Astrocyte (in vitro differentiated cells and primary cell): Measurements from ENCODE around the gene KCNB1. TPM values are rescaled to one million over a fixed set of nuclear protein-coding genes. Genes with fewer than 3 reads are reported as not detected.

Source experiments
- DNase-seq: peaks from one replicate; pipeline ENCODE4 v3.0.0-alpha.2; 2010; ENCODE audit warnings: low read depth
- FAIRE-seq: peaks from 2 replicates; lab custom pipeline; 2011; peaks lifted over from hg19 to GRCh38; lab: Jason Lieb, UNC
- H2AFZ ChIP-seq: 2 replicates; pipeline ENCODE4 v1.6.0; 2012; ENCODE audit warnings: low read depth, low read length, inconsistent platforms
- H3K27ac ChIP-seq: 2 replicates; pipeline ENCODE4 v1.5.1; 2011; ENCODE audit warnings: low read depth, low read length, inconsistent platforms
- H3K27me3 ChIP-seq: 2 replicates; pipeline ENCODE4 v1.6.0; 2011; ENCODE audit warnings: low read length, inconsistent platforms; ENCODE audit not compliant: insufficient read depth
- H3K36me3 ChIP-seq: 2 replicates; pipeline ENCODE4 v1.5.1; 2011; ENCODE audit warnings: low read length, inconsistent platforms; ENCODE audit not compliant: insufficient read depth
- H3K4me1 ChIP-seq: 2 replicates; pipeline ENCODE4 v1.5.1; 2011; ENCODE audit warnings: low read length, inconsistent platforms; ENCODE audit not compliant: insufficient read depth
- H3K4me2 ChIP-seq: 2 replicates; pipeline ENCODE4 v1.6.0; 2012; ENCODE audit warnings: low read length, inconsistent platforms
- H3K4me3 ChIP-seq: 2 replicates; pipeline ENCODE4 v1.5.1; 2011; ENCODE audit warnings: low read depth, mild to moderate bottlenecking, low read length, inconsistent platforms; ENCODE audit not compliant: insufficient read depth
- H3K79me2 ChIP-seq: 2 replicates; pipeline ENCODE4 v1.6.0; 2012; ENCODE audit warnings: mild to moderate bottlenecking, low read length, inconsistent platforms; ENCODE audit not compliant: insufficient read depth
- H3K9ac ChIP-seq: 2 replicates; pipeline ENCODE4 v1.6.0; 2012; ENCODE audit warnings: mild to moderate bottlenecking, low read length, inconsistent platforms
- H3K9me3 ChIP-seq: 2 replicates; pipeline ENCODE4 v1.5.1; 2012; ENCODE audit warnings: low read depth, mild to moderate bottlenecking, low read length, inconsistent platforms; ENCODE audit not compliant: insufficient read depth
- H4K20me1 ChIP-seq: 2 replicates; pipeline ENCODE4 v1.6.0; 2012; ENCODE audit warnings: low read length, inconsistent platforms; ENCODE audit not compliant: insufficient read depth
- H3K27ac Mint-ChIP-seq: one replicate; pipeline ENCODE4 v1.8.0; 2021; ENCODE audit warnings: mild to moderate bottlenecking, mixed read lengths; ENCODE audit not compliant: unreplicated experiment
- H3K27me3 Mint-ChIP-seq: one replicate; pipeline ENCODE4 v1.8.0; 2021; ENCODE audit warnings: low read depth, mixed read lengths; ENCODE audit not compliant: unreplicated experiment
- H3K36me3 Mint-ChIP-seq: one replicate; pipeline ENCODE4 v1.8.0; 2021; ENCODE audit warnings: low read depth, mixed read lengths; ENCODE audit not compliant: unreplicated experiment
- H3K4me1 Mint-ChIP-seq: one replicate; pipeline ENCODE4 v1.8.0; 2021; ENCODE audit warnings: low read depth, mixed read lengths; ENCODE audit not compliant: unreplicated experiment
- H3K4me3 Mint-ChIP-seq: one replicate; pipeline ENCODE4 v1.8.0; 2021; ENCODE audit warnings: mild to moderate bottlenecking, moderate library complexity, mixed read lengths; ENCODE audit not compliant: unreplicated experiment
- H3K9me3 Mint-ChIP-seq: one replicate; pipeline ENCODE4 v1.8.0; 2021; ENCODE audit warnings: mild to moderate bottlenecking, mixed read lengths; ENCODE audit not compliant: unreplicated experiment
- EZH2 ChIP-seq: IDR thresholded peaks from 2 replicates; pipeline ENCODE4 v1.6.1; 2012; ENCODE audit warnings: mild to moderate bottlenecking, low read length, inconsistent platforms; ENCODE audit not compliant: insufficient read depth
- total RNA-seq: library from RNA; stranded (reverse); gene quantifications from 2 replicates; pipeline ENCODE4 v1.2.1, GENCODE V29; 2021
- TF ChIP-seq, protein P1 (sequence below): IDR thresholded peaks from 2 replicates; pipeline ENCODE4 v1.5.1; 2011; ENCODE audit warnings: low read depth, mild to moderate bottlenecking, inconsistent platforms, low read length, moderate library complexity; ENCODE audit not compliant: insufficient read depth

Gene KCNB1
- total RNA-seq, 1 donor from 2014 or later: 0.48 TPM

DNA sequence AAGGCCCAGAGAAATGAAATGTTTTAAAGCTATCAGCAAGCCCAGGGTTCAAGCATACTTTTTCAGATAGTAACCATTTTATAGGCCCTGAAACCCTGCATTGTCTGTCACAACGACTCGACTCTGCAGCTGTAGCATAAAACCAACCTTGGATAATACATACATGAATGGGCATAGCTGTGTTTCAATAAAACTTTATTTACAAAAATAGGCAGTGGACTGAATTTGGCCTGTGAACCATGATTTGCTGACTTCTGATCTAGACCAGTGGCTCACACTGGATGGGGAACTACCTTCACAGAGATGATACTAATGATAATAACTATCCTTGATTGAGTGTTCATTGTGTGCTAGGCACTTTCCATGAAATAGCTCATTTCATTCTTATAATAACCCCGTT, 107.3 kb downstream of the KCNB1 start:
- Mint-ChIP-seq H3K36me3 (no peaks in the 10 kb centered on the region), H3K27me3 (peaks cover 64% of the 10 kb centered on the region)
- FAIRE-seq: no peak

DNA sequence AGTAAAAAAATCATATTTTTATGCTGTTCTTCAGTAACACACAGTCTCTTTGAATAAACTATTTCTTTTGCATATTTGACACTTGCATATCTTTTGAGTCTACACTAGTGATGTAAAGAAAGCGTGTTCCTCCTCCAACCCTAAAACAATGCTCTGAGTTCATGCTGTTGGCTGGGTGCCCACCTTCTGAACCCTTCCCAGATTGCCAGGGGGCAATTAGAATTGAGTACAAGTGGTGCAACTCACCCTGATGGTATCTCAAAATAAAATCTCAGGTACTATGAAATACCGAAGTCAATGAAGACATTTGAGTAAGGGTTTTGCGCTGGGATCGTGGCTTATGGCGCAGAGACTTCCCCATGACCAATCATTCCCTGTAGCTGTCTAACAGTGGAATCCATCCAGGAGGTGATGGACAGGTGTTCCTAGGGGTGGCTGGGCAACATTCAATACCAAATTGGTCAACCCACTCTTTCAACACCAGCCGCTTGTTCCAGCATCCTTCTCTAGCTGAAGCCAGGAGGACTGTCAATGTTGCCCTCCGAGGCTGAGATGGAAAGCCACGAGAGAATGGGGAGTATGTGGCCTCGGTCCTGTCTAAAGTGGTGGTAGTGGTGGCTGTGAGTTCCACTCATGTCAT, 110.3 kb downstream of the KCNB1 start:
- Histone ChIP-seq H3K4me3 (no peak overlapping the region), H3K79me2 (no peaks in the 10 kb centered on the region), H3K9ac (no peak overlapping the region), H3K27ac (no peak overlapping the region), H3K27me3 (peaks cover 39% of the 10 kb centered on the region), H3K36me3 (no peaks in the 10 kb centered on the region), H3K4me1 (no peaks in the 10 kb centered on the region), H3K9me3 (no peaks in the 10 kb centered on the region), H4K20me1 (no peaks in the 10 kb centered on the region), H3K4me2 (no peak overlapping the region), H2AFZ (no peak overlapping the region)
- DNase-seq: no peak
- no peaks in the 10 kb centered on the region for H3K36me3 Mint-ChIP-seq
- TF ChIP-seq, protein P1, sequence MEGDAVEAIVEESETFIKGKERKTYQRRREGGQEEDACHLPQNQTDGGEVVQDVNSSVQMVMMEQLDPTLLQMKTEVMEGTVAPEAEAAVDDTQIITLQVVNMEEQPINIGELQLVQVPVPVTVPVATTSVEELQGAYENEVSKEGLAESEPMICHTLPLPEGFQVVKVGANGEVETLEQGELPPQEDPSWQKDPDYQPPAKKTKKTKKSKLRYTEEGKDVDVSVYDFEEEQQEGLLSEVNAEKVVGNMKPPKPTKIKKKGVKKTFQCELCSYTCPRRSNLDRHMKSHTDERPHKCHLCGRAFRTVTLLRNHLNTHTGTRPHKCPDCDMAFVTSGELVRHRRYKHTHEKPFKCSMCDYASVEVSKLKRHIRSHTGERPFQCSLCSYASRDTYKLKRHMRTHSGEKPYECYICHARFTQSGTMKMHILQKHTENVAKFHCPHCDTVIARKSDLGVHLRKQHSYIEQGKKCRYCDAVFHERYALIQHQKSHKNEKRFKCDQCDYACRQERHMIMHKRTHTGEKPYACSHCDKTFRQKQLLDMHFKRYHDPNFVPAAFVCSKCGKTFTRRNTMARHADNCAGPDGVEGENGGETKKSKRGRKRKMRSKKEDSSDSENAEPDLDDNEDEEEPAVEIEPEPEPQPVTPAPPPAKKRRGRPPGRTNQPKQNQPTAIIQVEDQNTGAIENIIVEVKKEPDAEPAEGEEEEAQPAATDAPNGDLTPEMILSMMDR: no peak
- no peak for TF ChIP-seq EZH2
- FAIRE-seq: no peak
- peaks cover 14% of the 10 kb centered on the region for H3K9me3 Mint-ChIP-seq
- no peaks in the 10 kb centered on the region for H3K4me1 Mint-ChIP-seq
- no peak overlapping the region for H3K27ac Mint-ChIP-seq
- peaks cover 77% of the 10 kb centered on the region for H3K27me3 Mint-ChIP-seq
- H3K4me3 Mint-ChIP-seq: no peak overlapping the region

More for the DNA sequence above, 107.3 kb downstream of the KCNB1 start:
- no peak overlapping the region for H3K27ac ChIP-seq
- Mint-ChIP-seq H3K4me3 (no peak overlapping the region), H3K4me1 (no peaks in the 10 kb centered on the region), H3K27ac (no peak overlapping the region), H3K9me3 (peaks cover 14% of the 10 kb centered on the region)
- no peak overlapping the region for H3K9ac ChIP-seq
- no peak overlapping the region for H3K4me2 ChIP-seq
- TF ChIP-seq EZH2: no peak
- TF ChIP-seq, protein P1: no peak
- no peaks in the 10 kb centered on the region for H3K4me1 ChIP-seq
- no peak overlapping the region for H3K4me3 ChIP-seq
- no peaks in the 10 kb centered on the region for H3K36me3 ChIP-seq
- no peak for DNase-seq
- H3K9me3 ChIP-seq: no peaks in the 10 kb centered on the region
- peaks cover 27% of the 10 kb centered on the region for H3K27me3 ChIP-seq
- H4K20me1 ChIP-seq: no peaks in the 10 kb centered on the region
- H2AFZ ChIP-seq: no peak overlapping the region
- no peaks in the 10 kb centered on the region for H3K79me2 ChIP-seq

GRCh38 chr20:49368596-49368995, 113.9 kb downstream of the KCNB1 start:
- Histone ChIP-seq H3K36me3 (no peaks in the 10 kb centered on the region), H2AFZ (no peak overlapping the region), H3K9ac (no peak overlapping the region), H3K4me2 (no peak overlapping the region), H4K20me1 (no peaks in the 10 kb centered on the region), H3K4me1 (no peaks in the 10 kb centered on the region), H3K27ac (no peak overlapping the region), H3K79me2 (no peaks in the 10 kb centered on the region), H3K27me3 (peaks cover 35% of the 10 kb centered on the region), H3K4me3 (no peak overlapping the region), H3K9me3 (no peaks in the 10 kb centered on the region)
- Mint-ChIP-seq H3K4me1 (peaks cover 5% of the 10 kb centered on the region), H3K36me3 (no peaks in the 10 kb centered on the region), H3K27me3 (peaks cover 59% of the 10 kb centered on the region), H3K4me3 (no peak overlapping the region), H3K27ac (no peak overlapping the region), H3K9me3 (peaks cover 10% of the 10 kb centered on the region)
- TF ChIP-seq EZH2: no peak
- TF ChIP-seq, protein P1: no peak
- DNase-seq (no peak), FAIRE-seq (no peak)
